ENCODE results near the gene NUP62.
"Not testable (repeated sequence)": the region's sequence is repeated elsewhere in the genome, so short reads cannot be mapped to it uniquely, and the experiment has no call there.

DNA sequence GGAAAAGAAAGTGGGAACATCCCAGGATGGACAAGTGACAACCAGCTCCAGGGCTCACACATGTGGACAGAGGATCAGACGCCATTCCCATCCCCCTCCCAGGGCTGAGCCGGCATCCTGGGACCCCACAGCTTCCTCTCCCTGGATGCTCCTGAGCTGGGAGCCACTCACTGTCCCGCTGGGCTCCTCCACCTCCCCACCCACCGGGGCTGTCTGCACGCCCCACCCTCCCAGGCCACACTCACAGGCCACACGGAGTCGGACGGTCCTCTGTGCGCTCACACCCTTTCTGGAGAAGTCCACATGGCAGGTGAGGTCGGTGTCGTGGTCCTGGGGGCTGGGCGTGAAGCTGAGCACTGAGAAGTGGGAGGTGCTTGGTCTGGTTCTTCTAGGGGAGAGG lies 30.6 kb upstream of the NUP62 start:
- not testable (repeated sequence) for TF ChIP-seq EZH2 (IDR thresholded peaks at IDR 0.05; ENCODE audit: insufficient read depth, poor library complexity, severe bottlenecking); EZH2phosphoT487 (IDR thresholded peaks at IDR 0.05; ENCODE audit: insufficient read depth, low read depth)

Data from GM23248 (cell line).